ENCODE results near the gene PAX5.

DNA sequence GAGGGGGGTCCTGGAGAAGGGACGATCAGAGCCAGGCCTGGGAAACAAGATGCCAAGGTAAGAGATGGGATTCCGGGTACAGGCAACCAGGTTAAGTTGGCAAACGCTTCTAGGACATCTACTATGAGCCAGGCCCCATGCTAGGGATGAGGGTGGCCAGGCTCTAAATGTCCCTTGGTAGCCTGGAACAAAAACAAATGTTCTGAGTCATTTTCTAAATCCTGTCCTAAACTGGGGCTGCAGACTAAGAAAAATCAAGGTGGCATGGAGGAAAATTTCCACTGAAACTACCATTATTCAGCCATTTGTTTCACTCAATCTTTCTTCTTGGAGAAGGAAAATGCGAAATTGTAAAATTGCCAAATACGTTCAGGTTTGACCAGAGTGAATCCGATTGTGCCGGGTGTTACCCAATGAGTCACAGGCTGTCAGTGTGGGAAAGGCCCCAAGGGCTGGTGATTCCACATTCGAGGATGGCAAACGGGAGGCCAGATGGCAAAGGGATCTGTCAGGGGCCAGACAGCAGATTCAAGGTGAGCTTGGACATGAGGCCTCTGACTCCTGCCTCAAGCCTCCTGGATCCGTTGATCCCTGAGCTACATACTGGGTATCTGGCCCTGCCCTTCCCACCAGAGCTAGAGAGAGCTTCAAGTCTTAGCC lies 57.6 kb downstream of the PAX5 start:
- TF ChIP-seq POLR2A (IDR thresholded peaks at IDR 0.05) = no peak
- TF ChIP-seq, protein P1, sequence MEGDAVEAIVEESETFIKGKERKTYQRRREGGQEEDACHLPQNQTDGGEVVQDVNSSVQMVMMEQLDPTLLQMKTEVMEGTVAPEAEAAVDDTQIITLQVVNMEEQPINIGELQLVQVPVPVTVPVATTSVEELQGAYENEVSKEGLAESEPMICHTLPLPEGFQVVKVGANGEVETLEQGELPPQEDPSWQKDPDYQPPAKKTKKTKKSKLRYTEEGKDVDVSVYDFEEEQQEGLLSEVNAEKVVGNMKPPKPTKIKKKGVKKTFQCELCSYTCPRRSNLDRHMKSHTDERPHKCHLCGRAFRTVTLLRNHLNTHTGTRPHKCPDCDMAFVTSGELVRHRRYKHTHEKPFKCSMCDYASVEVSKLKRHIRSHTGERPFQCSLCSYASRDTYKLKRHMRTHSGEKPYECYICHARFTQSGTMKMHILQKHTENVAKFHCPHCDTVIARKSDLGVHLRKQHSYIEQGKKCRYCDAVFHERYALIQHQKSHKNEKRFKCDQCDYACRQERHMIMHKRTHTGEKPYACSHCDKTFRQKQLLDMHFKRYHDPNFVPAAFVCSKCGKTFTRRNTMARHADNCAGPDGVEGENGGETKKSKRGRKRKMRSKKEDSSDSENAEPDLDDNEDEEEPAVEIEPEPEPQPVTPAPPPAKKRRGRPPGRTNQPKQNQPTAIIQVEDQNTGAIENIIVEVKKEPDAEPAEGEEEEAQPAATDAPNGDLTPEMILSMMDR (IDR thresholded peaks at IDR 0.05) = no peak
